Fibroblast of lung (primary cell): Measurements from ENCODE around the gene MGAT4C. TPM values are rescaled to one million over a fixed set of nuclear protein-coding genes. Genes with fewer than 3 reads are reported as not detected.

ENCODE experiments used
- DNase-seq, 2 donors: peaks; one replicate each; pipeline versions ENCODE4 v3.0.0 to v3.0.0-alpha.2; 2010; ENCODE audit warnings: low read depth in 2 of 2
- H2AFZ ChIP-seq: 2 replicates; pipeline ENCODE4 v1.5.1; 2012; ENCODE audit warnings: low read length, control low read depth, inconsistent platforms
- H3K27ac ChIP-seq: 2 replicates; pipeline ENCODE4 v1.5.1; 2011; ENCODE audit warnings: low read length, control low read depth; ENCODE audit not compliant: insufficient read depth
- H3K27me3 ChIP-seq: 2 replicates; pipeline ENCODE4 v1.5.1; 2011; ENCODE audit warnings: mild to moderate bottlenecking, low read length; ENCODE audit not compliant: control insufficient read depth, insufficient read depth
- H3K36me3 ChIP-seq: 2 replicates; pipeline ENCODE4 v1.5.1; 2011; ENCODE audit warnings: low read length; ENCODE audit not compliant: control insufficient read depth, insufficient read depth
- H3K4me1 ChIP-seq: 2 replicates; pipeline ENCODE4 v1.5.1; 2011; ENCODE audit warnings: low read length; ENCODE audit not compliant: control insufficient read depth, insufficient read depth; ENCODE audit errors: extremely low read depth
- H3K4me2 ChIP-seq: 2 replicates; pipeline ENCODE4 v1.5.1; 2011; ENCODE audit warnings: low read length, control low read depth; ENCODE audit not compliant: insufficient read depth; ENCODE audit errors: extremely low read depth
- H3K4me3 ChIP-seq, 4 experiments: fragments of 200-600 bp in 1 of 4; sonication (generic) in 1 of 4; replicated peaks in 1 of 4; 2 replicates each; pipeline ENCODE4 v1.5.1; 2011 to 2016; ENCODE audit warnings: low read length in 4 of 4, low read depth in 3 of 4, mild to moderate bottlenecking in 3 of 4, control low read depth in 2 of 4, inconsistent platforms in 1 of 4, mixed read lengths in 1 of 4; ENCODE audit not compliant: insufficient read depth in 1 of 4; ENCODE audit errors: control extremely low read depth in 1 of 4
- H3K79me2 ChIP-seq: 2 replicates; pipeline ENCODE4 v1.5.1; 2012; ENCODE audit warnings: mild to moderate bottlenecking, low read length, inconsistent platforms; ENCODE audit not compliant: control insufficient read depth, insufficient read depth
- H3K9ac ChIP-seq: 2 replicates; pipeline ENCODE4 v1.5.1; 2011; ENCODE audit warnings: mild to moderate bottlenecking, low read length, control low read depth; ENCODE audit not compliant: insufficient read depth
- H3K9me3 ChIP-seq: 2 replicates; pipeline ENCODE4 v1.5.1; 2012; ENCODE audit warnings: low read depth, low read length; ENCODE audit not compliant: control insufficient read depth, insufficient read depth
- H4K20me1 ChIP-seq: 2 replicates; pipeline ENCODE4 v1.5.1; 2011; ENCODE audit warnings: low read length; ENCODE audit not compliant: control insufficient read depth, insufficient read depth; ENCODE audit errors: extremely low read depth
- CTCF ChIP-seq, 2 donors: IDR thresholded peaks in 1 of 2; conservative IDR thresholded peaks in 1 of 2; 1 replicate in 1 of 2; 2 replicates in 1 of 2; pipeline ENCODE4 v1.5.1; 2011 to 2012; ENCODE audit warnings: low read length in 2 of 2, control low read depth in 1 of 2, inconsistent platforms in 1 of 2, low read depth in 1 of 2, mild to moderate bottlenecking in 1 of 2
- EZH2 ChIP-seq: IDR thresholded peaks from 2 replicates; pipeline ENCODE4 v1.5.1; 2012; ENCODE audit warnings: low read length, control low read depth, mild to moderate bottlenecking; ENCODE audit errors: missing control alignments
- polyA plus RNA-seq, 2 donors: library from polyadenylated mRNA; depleted of rRNA in 1 of 2; stranded (reverse) in 1 of 2; unstranded in 1 of 2; fragments of >200 nt; gene quantifications; 2 replicates each; pipeline ENCODE4 v1.2.1, GENCODE V29; 2011 to 2012; ENCODE audit warnings: missing spikeins in 1 of 2
- total RNA-seq: library from RNA; depleted of rRNA; stranded (reverse); fragments of >200 nt; gene quantifications from 2 replicates; pipeline ENCODE4 v1.2.1, GENCODE V29; 2014

Gene MGAT4C
- total and polyA plus RNA-seq, 2 donors (not counting 1 experiment from before 2014, with no cell fraction given), result not detected

- no peak for DNase-seq
Measured at GRCh38 chr12:86143162-86143561, 113.0 kb downstream of the MGAT4C start.

GRCh38 chr12:86139671-86140070 is 116.5 kb downstream of the MGAT4C start:
- Histone ChIP-seq H3K4me3 (no peak overlapping the region), H3K9ac (no peak overlapping the region), H3K27ac (no peak overlapping the region), H3K4me1 (no peaks in the 10 kb centered on the region), H3K9me3 (no peaks in the 10 kb centered on the region), H3K27me3 (no peaks in the 10 kb centered on the region), H4K20me1 (no peaks in the 10 kb centered on the region), H3K4me2 (no peak overlapping the region), H2AFZ (no peak overlapping the region), H3K79me2 (no peaks in the 10 kb centered on the region), H3K36me3 (no peaks in the 10 kb centered on the region)
- DNase-seq, result peak in 1 of 2 donors; percentile 36
- TF ChIP-seq CTCF (conservative IDR thresholded peaks at IDR 0.05 in 1 of 2, IDR thresholded peaks at IDR 0.05 in 1 of 2; ENCODE audit: low read depth in 1 of 2, low read length in 2 of 2), result no peak
- no peak for TF ChIP-seq EZH2

More at GRCh38 chr12:86143162-86143561, 113.0 kb downstream of the MGAT4C start:
- H3K27ac ChIP-seq, result no peak overlapping the region
- no peak overlapping the region for H3K4me3 ChIP-seq
- no peak overlapping the region for H3K9ac ChIP-seq
- no peaks in the 10 kb centered on the region for H3K4me1 ChIP-seq
- H3K79me2 ChIP-seq, result no peaks in the 10 kb centered on the region
- H3K4me2 ChIP-seq, result no peak overlapping the region
- H3K36me3 ChIP-seq, result no peaks in the 10 kb centered on the region
- TF ChIP-seq CTCF (conservative IDR thresholded peaks at IDR 0.05 in 1 of 2, IDR thresholded peaks at IDR 0.05 in 1 of 2; ENCODE audit: low read depth in 1 of 2, low read length in 2 of 2) (no peak), EZH2 (no peak)
- no peaks in the 10 kb centered on the region for H3K9me3 ChIP-seq
- H4K20me1 ChIP-seq, result no peaks in the 10 kb centered on the region
- no peaks in the 10 kb centered on the region for H3K27me3 ChIP-seq
- H2AFZ ChIP-seq, result no peak overlapping the region

- TF ChIP-seq EZH2 (no peak), CTCF (conservative IDR thresholded peaks at IDR 0.05 in 1 of 2, IDR thresholded peaks at IDR 0.05 in 1 of 2; ENCODE audit: low read depth in 1 of 2, low read length in 2 of 2) (no peak)
Measured at GRCh38 chr12:86138770-86139169, 117.4 kb downstream of the MGAT4C start.

More at GRCh38 chr12:86138770-86139169, 117.4 kb downstream of the MGAT4C start:
- Histone ChIP-seq H3K4me3 (no peak overlapping the region), H3K27me3 (no peaks in the 10 kb centered on the region), H2AFZ (no peak overlapping the region), H3K4me1 (no peaks in the 10 kb centered on the region), H3K4me2 (no peak overlapping the region), H3K9me3 (no peaks in the 10 kb centered on the region), H4K20me1 (no peaks in the 10 kb centered on the region), H3K79me2 (no peaks in the 10 kb centered on the region), H3K36me3 (no peaks in the 10 kb centered on the region), H3K9ac (no peak overlapping the region), H3K27ac (no peak overlapping the region)
- no peak for DNase-seq
